ENCODE results near the gene OGG1.

OGG1 gene

DNA sequence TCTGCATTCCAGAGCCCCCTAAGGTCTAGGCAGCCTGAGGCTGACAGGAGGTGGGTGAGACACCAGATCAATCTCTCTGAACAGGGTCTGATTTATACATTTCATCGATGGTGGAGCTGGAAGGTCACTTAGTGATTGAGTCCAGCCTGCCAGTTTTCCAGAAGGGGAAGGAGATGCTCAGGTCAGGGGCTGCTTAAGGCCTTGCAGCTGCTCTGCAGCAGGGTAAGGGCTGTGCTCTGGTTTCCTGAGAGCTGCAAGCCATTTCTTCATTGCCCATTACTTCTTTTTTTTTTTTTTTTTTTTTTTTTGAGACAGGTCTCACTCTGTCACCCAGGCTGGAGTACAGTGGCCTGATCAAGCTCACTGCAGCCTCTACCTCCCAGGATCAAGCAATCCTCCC, 31.8 kb downstream of the OGG1 start:
- DNase-seq (ENCODE audit: extremely low spot score, insufficient read length, low read depth): no peak
- no peak for FAIRE-seq

DNA sequence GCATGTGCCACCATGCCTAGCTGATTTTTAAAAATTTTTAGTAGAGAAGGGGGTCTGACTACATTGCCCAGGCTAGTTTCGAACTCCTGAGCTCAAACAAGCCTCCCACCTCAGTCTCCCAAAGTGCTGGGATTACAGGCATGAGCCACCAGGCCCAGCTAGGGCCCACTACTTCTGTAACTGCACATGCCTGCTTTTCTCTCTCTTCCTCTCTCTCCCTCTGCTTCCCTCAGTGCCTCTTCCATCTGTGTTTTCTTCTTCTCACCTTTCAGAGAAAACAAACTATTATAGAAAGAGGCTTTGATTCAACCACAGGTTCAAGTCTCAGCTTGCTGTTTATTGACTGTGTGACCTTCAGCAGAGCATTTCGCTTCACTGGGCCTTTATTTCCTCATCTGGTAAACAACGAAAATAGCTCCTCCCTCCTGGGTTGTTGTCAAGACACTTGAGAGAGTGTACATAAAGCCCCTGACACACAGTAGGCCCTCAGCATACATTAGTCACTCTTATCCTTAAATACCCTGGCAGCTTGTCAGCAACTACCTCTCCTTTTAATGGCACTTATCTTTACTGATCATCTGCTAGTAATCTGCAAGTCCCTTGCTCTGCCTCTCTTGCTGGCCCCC, 32.3 kb downstream of the OGG1 start:
- FAIRE-seq: no peak
- DNase-seq (ENCODE audit: extremely low spot score, insufficient read length, low read depth): no peak

DNA sequence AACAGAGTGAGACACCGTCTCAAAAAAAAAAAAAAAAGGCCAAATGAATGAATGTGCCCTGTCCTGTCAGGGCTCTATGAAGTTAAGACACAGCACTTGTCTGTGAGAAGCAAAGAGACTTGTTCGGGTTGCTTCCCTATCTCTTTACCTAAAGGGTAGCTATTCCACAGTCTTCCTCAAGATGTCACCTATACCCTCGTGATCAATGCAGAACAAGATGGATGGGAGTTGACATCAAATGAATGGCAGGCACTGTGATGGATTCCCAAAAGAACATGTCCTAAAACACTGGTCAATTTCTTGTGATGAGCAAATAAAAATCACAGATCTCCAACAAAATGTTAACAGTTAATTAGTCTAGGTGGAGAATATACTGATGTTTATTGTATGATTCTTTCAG, 33.0 kb downstream of the OGG1 start:
- no peak for FAIRE-seq
- DNase-seq (ENCODE audit: extremely low spot score, insufficient read length, low read depth): no peak

DNA sequence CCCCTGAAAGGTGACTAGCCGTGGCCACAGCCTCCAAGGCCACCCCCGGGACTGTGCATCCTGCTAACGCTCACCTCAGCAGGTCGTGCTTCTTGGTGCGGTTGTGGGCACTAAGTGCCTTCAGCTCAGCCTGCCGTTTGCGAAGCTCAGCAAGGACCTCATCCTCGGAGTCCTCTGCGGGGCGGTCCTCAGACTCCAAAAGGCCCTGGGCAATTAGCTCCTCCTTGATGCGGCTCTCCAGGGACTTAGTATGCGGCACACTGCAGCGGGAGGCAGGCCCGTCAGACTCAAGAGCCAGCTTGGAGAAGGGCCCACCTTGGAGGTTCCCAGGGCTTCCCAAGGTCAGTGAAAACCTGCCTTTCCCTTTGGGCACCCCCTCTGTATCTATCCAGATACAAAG, 34.2 kb downstream of the OGG1 start:
- DNase-seq (ENCODE audit: extremely low spot score, insufficient read length, low read depth): no peak
- no peak for FAIRE-seq

DNA sequence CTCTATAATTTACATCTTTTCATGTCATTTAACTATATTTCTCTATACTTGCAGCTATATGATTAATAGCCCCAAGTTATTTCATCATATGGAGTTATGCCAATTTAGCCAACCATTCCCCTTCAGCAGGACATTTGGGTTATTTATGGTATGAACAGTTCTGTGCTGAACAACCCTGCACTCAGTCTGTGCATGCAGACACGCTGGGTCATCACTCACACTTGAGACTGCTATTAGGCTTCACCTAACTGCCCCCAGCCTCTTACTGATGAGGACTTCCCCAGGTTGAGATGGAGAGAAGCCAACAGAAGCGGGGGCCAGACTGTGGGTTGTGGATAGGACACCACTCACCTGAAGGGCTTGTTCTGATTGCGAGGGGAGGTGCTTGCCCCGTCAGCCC, 35.2 kb downstream of the OGG1 start:
- FAIRE-seq: no peak
- no peak for DNase-seq (ENCODE audit: extremely low spot score, insufficient read length, low read depth)

DNA sequence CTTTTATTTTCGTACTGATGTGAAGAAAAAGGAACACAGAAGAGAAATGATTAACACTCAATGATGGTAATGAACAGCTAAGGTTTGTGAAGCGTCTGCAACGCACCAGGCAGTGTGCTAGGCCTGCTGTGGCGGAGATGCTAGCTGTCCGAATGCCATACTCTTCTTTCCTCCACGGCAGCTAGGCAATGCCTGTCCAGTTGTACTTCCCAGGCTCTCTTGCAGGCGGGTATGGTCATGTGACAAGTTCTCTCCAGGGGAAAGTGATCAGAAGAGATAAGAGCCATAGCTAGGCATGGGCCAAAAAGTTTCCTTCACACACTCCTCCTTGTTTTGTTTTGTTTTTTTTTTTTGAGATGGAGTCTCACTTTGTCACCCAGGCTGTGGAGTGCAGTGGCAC, 35.9 kb downstream of the OGG1 start:
- DNase-seq (ENCODE audit: extremely low spot score, insufficient read length, low read depth) (no peak), FAIRE-seq (no peak)

DNA sequence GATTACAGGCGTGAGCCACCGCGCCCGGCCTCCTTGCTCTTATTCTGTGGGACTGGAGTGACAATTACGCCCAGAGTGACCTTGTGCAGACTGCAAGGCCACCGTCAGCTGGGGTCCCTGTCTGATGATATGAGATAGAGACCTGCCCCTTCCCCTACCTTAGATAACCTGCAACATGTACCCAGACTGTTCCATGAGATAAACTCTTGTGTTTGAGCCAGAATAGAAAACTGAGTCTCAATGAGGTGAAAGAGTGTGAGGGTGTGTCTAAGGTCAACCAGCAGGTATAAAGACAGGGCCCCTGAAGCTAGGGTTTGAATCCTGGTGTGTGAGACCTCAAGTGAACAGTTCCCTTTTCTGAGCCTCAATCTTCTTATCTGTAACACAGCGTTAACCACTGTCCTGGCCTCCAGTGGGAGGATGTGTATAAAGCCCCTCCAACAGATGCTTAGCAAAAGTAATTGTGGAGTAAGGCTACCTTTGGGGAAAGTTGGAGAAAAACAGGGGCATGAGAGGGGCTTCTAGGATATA, 36.5 kb downstream of the OGG1 start:
- DNase-seq (ENCODE audit: extremely low spot score, insufficient read length, low read depth) (no peak), FAIRE-seq (no peak)

DNA sequence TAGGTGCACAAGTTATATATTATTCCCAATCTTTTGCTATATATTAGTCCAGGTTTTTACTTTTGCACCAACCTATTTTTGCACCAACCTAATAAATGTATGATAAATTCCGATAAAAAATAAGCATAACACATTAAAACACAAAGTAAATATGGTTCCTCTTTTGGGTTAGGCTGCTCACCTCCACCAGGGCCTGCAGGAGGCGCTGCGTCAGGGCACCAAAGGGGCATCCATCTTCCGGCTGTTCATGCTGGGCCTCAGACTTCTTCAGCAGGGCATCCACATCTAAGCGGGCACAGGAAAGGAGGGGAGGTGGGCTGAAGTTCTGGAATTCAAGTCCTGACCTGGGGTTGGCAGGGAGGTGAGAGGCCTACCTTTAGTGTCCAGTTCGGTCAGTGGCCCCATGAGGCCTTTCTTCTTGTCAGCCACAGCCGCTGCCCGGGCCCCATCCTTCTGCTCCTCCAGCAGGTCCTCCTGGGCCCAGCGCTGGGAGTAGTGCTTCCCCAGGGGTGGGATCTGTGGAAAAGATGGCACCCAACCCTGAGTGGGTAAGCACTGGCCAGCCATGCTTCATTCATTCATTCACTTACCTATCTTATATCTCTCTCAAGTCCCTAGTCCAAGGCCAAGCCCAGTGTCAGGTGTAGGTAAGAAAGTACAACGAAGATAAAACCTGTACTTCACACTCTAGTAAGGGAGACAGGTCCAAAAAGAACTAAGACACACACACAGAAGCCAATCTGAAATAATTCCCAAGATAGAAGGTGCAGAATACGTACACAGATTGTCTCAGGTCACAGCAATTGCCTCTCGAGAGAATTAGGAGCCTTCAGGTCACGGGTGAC, 37.3 kb downstream of the OGG1 start:
- FAIRE-seq (no peak), DNase-seq (ENCODE audit: extremely low spot score, insufficient read length, low read depth) (no peak)

DNA sequence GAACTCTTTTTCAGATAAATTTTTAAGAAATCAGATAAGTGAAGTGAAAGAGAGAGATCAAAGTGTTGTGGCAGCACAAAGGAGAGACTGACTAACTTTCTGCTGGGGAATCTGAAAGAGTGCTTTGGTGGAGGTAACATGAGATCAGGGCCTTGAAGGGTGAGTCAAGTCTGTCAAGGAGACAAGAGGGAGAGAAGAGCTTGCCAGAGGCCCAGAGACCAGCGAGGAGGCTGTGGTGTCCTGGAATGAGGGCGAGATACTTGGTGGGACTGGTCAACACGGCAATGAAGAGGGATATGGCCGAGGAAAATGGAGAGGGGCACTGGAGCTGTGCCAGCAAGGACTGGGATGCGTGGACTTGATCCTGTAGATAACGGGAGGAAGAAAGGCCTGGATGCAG, 38.0 kb downstream of the OGG1 start:
- FAIRE-seq: no peak

DNA sequence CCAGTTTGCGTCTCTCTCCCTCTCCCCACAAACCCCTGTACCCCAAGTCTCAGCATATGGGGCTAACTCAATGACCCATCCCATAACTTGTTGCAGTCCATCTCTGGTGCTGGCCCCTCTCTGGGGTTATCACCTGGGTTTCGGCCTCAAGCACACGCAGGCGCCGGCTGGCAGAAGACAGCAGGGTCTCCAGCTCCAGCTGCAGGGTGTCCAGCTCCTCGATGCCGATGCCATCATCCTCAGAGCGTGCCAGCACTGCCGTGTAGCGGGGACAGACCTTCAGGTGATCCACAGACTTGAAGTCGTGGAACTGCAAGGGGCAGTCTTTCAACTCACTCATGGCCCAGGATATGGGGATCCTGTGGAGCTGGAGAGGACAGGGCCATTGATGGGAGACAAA, 41.4 kb downstream of the OGG1 start:
- no peak for DNase-seq (ENCODE audit: extremely low spot score, insufficient read length, low read depth)
- no peak for FAIRE-seq

More for the DNA sequence above, 38.0 kb downstream of the OGG1 start:
- no peak for DNase-seq (ENCODE audit: extremely low spot score, insufficient read length, low read depth)

DNA sequence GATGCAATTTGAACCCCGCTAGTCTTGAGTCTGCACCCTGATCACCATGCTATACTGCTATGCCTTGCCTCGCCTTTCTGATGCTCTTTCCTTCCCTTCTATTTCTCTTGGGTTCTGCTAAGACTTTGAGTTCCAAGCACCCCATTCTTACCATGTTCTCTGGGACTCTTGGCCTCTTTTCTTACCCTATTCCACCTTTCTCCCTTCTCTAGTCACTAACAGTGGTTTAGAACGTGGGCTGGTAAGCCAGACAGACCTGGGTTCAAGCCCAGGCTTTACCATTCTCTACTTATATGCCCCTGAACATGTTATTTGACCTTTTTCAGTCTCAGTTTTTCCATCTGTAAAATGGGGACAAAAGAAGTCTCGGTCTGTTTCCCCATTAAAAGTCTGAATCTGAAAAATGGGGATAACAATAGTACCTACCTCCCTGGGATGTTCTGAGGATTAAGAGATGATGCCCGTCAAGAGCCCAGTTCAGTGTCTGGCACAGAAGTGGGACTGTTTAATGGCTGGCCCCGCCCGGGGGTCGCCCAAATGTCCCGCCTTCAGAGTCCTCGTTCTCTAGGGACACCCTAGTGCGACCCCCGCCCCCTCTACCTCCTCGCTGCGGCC, 42.1 kb downstream of the OGG1 start:
- no peak for DNase-seq (ENCODE audit: extremely low spot score, insufficient read length, low read depth)
- FAIRE-seq: no peak

DNA sequence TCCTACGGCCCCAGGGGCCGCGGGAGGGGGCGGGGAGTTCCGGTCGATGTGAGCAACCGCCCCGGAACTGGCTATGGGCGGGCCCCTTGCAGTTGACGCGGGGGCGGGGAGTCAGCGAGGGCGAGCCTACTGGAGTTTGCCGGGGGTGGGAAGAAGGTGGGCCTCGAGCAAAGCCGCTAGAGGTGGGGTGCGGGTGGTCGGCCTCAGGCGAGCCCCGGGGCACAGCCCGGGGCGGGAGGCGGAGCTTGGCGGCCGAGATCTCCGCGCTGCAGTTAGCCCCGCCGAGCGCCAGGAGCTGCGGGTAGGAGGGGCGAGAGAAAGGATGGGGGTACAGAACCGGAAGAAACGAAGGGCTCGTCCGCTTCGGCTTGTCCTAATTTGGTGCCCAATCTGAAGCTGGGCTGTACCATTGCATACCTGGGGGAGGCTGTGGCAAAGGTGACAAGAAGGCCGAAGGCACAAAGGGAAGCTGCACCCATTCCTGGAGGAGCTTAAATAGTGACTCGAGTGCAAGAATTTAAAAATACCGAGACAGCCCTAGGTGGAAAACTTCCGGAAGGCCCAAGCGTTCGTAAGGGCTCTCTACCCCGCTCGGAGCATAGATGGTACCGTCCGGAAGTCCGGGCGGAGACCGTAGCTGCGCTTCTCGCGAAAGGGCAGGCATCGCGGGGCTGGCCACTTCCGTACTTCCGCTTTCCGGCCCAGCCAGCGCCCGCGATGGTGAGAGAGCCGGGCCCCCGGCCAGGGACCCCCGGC, 42.8 kb downstream of the OGG1 start, which contains the start of the genes ARPC4 and TADA3:
TSS of gene ARPC4 (plus strand) at position 678 of the 756 bp plus-strand sequence. CDS start at position 718, 40 bp downstream.
TSS of gene TADA3 (minus strand) at position 69 of the 756 bp plus-strand sequence. CDS start 1,007 bp downstream, outside the sequence.
- FAIRE-seq (peak; percentile 92), DNase-seq (ENCODE audit: extremely low spot score, insufficient read length, low read depth) (peak; percentile 77)

DNA sequence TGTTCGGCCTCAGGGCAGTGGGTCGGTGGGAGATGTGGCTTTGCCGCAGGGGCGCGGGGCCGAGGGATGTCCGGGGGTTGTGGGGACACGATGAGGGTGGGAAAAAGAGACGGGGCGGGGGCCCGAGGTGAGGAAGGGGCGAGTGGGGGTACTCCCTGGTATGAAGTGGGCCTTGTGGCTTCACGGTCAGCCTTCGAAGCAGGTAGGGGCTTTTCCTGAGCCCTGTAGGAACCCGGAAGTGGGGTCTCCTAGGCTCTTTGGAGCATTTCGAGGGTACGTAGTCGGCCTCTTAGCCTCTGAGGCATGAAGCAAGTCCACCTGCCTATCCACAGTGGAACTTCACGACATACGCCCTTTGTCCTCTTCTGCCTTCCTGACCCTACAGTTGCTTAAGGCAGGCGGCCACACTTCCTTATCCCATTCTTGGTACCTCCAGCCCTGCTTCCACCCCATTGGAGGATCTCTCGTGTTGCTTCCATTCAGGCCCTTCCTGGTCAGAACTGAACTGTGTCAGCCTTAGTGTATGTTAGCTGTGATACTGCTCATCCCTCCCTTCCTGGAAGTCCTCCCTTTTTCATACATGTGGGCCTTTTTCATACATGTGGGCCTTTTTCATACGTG, 43.5 kb downstream of the OGG1 start:
- DNase-seq (ENCODE audit: extremely low spot score, insufficient read length, low read depth): no peak
- FAIRE-seq: no peak

DNA sequence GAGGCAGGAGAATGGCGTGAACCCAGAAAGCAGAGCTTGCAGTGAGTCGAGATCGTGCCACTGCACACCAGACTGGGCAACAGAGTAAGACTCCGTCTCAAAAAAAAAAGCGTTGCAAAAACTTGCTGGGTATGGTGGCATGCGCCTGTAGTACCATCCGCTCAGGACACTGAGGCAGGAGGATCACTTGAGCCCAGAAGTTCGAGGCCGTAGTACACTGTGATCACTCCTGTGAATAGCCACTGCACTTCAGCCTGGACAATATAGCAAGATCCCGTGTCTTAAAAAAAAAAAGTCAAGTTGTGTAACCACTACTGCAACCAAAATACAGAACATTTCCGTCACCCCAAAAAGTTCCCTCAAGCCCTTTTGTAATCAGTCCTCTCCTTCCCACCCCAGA, 44.6 kb downstream of the OGG1 start:
- DNase-seq (ENCODE audit: extremely low spot score, insufficient read length, low read depth) (no peak), FAIRE-seq (no peak)

DNA sequence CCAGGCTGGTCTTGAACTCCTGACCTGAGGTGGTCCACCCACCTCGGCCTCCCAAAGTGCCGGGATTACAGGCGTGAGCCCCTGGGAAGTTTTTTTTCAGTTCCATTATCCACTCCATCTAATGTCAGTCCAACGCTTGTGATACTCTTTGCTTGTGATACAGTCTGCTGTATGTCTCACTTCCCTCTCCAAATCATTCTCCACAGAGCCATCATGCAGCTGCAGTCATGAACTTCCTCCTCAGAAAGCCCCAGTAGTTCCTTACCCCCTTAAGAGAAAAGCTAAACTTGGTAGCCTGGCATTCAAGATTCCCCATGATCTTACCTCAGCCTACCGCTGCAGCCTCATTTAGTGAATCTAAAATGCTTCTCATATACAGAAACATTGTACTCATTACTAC, 45.5 kb downstream of the OGG1 start:
- DNase-seq (ENCODE audit: extremely low spot score, insufficient read length, low read depth) (no peak), FAIRE-seq (no peak)

DNA sequence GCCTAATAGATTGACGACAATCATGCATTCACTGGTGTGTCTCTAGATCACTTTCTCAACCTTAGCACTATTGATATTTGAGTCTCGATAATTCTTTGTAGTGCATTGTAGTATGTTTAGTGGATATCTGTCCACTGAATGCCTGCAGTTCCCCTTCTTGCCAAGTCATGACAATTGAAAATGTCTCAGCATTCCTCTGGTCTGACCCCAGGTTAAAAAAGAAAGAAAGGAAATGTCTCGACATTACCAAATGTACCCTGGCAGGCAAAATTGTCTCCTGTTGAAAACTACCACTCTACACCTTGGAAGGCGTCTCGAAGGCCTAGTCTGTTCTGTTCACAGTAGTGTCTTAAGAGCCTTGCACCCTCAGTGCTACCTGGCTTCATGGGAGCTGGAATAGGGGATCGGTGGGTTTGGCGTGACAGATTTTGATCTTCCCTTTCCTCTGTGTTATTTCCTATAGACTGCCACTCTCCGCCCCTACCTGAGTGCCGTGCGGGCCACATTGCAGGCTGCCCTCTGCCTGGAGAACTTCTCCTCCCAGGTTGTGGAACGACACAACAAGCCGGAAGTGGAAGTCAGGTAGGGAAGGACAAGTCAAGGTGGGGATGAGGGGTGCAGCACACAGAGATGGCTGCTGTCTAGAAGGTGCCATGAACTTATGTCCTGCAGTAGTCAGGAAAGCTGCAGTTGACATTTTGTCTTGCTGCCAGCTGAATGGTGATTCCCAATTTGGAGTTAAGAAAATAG, 47.6 kb downstream of the OGG1 start:
- FAIRE-seq (no peak), DNase-seq (ENCODE audit: extremely low spot score, insufficient read length, low read depth) (no peak)

DNA sequence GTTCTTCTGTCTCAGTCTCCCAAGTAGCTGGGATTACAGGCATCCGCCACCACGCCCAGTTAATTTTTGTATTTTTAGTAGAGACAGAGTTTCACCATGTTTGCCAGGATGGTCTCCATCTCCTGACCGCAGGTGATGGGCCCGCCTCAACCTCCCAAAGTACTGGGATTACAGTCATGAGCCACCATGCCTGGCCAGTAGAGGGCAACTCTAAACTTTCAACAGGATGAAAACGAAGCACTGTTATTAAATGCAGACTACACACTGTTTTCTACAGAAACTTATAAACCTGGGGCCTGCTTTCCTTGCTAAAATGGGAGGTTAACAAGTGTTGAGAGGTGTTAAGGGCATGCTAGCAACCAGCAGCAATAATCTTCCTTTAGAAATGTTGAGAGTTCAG, 50.8 kb downstream of the OGG1 start:
- FAIRE-seq: no peak
- no peak for DNase-seq (ENCODE audit: extremely low spot score, insufficient read length, low read depth)

DNA sequence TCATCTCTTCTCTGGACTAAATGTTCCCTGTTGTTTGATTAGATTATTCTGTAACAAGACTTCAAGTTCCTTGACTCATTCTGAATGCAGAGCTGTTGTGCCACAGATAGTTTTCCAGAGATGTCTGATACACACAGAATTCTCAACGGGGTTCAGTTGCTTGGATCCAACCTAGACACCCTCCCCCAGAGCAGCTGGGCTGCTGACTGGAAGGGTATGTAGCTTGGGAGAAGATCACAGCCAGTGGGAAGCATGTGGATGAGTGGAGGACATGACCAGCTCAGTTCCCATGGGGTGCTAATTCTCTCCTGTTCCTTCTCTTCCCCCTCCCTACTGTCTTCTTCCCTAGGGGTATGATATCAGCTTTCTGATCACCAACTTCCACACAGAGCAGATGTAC, 53.7 kb downstream of the OGG1 start:
- DNase-seq (ENCODE audit: extremely low spot score, insufficient read length, low read depth): no peak

DNA sequence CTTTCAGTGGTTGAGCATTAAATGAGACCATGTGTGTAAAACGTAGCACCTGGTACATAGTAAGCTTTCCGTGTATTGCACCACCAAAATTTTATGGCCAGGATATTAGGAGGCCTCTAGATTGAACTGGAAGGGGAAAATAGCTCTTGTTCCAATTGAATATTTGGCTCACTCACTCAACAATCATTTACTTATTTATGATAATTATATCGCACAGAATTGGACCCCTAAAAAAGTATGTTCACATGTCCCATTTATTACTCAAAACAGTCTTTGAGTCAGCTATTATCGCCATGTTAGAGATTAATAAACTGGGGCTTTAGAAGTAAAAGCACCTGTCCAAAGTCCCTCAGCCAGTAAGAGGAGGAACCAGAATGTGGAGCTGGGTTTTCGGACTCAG, 55.2 kb downstream of the OGG1 start:
- DNase-seq (ENCODE audit: extremely low spot score, insufficient read length, low read depth): no peak
- no peak for FAIRE-seq

More for the DNA sequence above, 53.7 kb downstream of the OGG1 start:
- FAIRE-seq: no peak
